ENCODE measurements around the gene SLC13A3. TPM values are rescaled to one million over a fixed set of nuclear protein-coding genes. Genes with fewer than 3 reads are reported as not detected.

The SLC13A3 gene
- total RNA-seq, 1 donor from 2014 or later, result 2.9 TPM

DNA sequence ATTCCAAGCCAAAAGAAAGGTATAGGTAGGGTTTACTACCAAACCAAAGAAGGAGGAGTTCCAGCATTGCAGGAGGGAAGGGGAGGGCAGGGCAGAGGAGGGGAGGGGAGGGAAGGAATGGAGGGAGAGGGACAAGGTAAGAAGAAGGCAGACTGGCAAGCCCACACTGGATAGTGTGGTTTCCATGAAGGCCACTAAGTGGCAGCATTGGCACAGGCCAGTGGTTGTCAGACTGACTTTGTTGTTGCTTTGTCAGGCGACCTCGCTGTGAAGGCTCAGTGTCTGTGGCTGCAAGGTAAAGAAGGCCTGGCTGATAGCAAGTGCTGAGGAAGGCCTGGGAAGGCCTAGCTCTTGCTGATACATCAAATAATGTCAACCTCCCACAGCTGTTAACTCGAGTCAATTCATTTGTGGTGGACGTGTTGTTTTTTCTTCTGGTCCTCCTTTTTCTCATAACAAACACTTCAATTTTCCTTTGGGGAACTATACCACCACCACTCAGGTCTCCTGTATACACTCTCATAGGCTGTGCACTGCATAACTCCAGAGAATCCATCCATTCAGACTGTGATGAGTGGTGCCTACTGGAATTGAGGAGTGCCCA is 130.2 kb downstream of the SLC13A3 start:
- TF ChIP-seq CTCF (IDR thresholded peaks at IDR 0.05; ENCODE audit: unreplicated experiment), result peak; percentile 69
- no peaks in the 10 kb centered on the region for H3K9me3 Mint-ChIP-seq (ENCODE audit: low read depth)
- DNase-seq (ENCODE audit: low spot score, unreplicated experiment), result peak; percentile 22

GRCh38 chr20:46520540-46520939 is 130.7 kb downstream of the SLC13A3 start:
- Mint-ChIP-seq H3K27ac (no peak overlapping the region), H3K36me3 (ENCODE audit: insufficient read depth) (no peaks in the 10 kb centered on the region), H3K27me3 (peaks cover 38% of the 10 kb centered on the region), H3K9me3 (ENCODE audit: low read depth) (no peaks in the 10 kb centered on the region), H3K4me1 (ENCODE audit: low read depth) (no peaks in the 10 kb centered on the region), H3K4me3 (ENCODE audit: low read depth) (no peak overlapping the region)
- no peak for DNase-seq (ENCODE audit: low spot score, unreplicated experiment)
- no peak for TF ChIP-seq CTCF (IDR thresholded peaks at IDR 0.05; ENCODE audit: unreplicated experiment)

More for the DNA sequence above, 130.2 kb downstream of the SLC13A3 start:
- Mint-ChIP-seq H3K36me3 (ENCODE audit: insufficient read depth) (no peaks in the 10 kb centered on the region), H3K4me1 (ENCODE audit: low read depth) (no peaks in the 10 kb centered on the region), H3K27ac (no peak overlapping the region), H3K4me3 (ENCODE audit: low read depth) (no peak overlapping the region), H3K27me3 (peaks cover 35% of the 10 kb centered on the region)

DNA sequence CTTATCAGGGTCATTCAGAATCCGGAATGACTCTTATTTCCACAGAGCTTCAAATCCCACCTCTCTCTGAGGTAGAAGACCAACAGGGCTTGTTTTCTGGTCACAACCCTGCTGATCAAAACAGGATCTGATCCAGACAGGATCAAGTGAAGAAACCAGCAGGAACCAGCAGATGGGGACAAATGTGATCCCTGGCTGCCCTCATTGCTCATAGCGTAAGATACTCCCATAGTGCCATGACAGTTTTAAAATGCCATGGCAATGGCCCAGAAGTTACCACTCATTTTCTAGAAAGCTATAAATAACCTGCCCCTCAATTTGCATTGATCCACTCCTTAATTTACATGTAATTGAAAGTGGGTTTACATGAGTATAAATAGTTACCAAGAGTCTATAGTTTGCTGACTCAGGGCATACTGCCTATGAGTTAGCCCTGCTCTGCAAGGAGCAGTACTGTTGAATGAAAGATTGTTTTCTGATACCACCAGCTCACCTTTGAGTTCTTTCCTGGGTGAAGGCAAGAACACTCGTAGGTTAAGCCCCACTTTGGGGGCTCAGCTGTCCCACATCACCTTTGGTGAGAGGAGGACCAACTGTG is 131.7 kb downstream of the SLC13A3 start:
- DNase-seq (ENCODE audit: low spot score, unreplicated experiment), result no peak
- H3K9me3 Mint-ChIP-seq (ENCODE audit: low read depth), result no peaks in the 10 kb centered on the region
- H3K4me1 Mint-ChIP-seq (ENCODE audit: low read depth), result no peaks in the 10 kb centered on the region
- H3K27ac Mint-ChIP-seq, result no peak overlapping the region
- H3K4me3 Mint-ChIP-seq (ENCODE audit: low read depth), result no peak overlapping the region
- no peak for TF ChIP-seq CTCF (IDR thresholded peaks at IDR 0.05; ENCODE audit: unreplicated experiment)
- H3K27me3 Mint-ChIP-seq, result peaks cover 34% of the 10 kb centered on the region
- no peaks in the 10 kb centered on the region for H3K36me3 Mint-ChIP-seq (ENCODE audit: insufficient read depth)

- DNase-seq (ENCODE audit: low spot score, unreplicated experiment), result peak; percentile 56
- no peak for TF ChIP-seq CTCF (IDR thresholded peaks at IDR 0.05; ENCODE audit: unreplicated experiment)
- H3K27me3 Mint-ChIP-seq, result peaks cover 18% of the 10 kb centered on the region
- H3K9me3 Mint-ChIP-seq (ENCODE audit: low read depth), result peaks cover 21% of the 10 kb centered on the region
- peaks cover 3% of the 10 kb centered on the region for H3K4me1 Mint-ChIP-seq (ENCODE audit: low read depth)
- H3K27ac Mint-ChIP-seq, result peak within 1 kb of the TSS; percentile 96
- peaks cover 37% of the 10 kb centered on the region for H3K36me3 Mint-ChIP-seq (ENCODE audit: insufficient read depth)
- H3K4me3 Mint-ChIP-seq (ENCODE audit: low read depth), result peak within 1 kb of the TSS; percentile 94
Observed at GRCh38 chr20:46512943-46513844, 138.1 kb downstream of the SLC13A3 start, which contains the start of gene ZNF334. ZNF334 (minus strand) TSS chr20:46513559; CDS start chr20:46512102, 1,457 bp downstream.

DNA sequence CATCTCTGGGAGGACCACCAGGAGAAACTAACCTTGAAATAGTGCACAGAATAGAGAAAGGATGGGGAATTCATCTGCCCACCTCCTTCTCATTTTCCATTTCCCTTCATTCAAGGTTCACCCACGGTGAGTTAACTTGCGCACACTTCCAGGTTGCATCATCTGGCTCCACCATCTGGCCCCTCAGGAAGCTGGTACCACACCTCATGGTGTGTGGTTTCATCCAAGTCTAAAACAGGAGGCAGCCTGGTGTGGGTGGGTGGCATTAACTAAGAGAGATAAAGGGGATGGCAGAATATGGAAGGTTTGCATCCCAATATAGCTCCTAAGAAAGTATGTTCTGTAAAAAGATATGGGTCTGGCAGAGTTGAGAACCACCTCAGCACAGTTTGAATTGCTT is 141.7 kb downstream of the SLC13A3 start:
- Mint-ChIP-seq H3K4me1 (ENCODE audit: low read depth) (peaks cover 3% of the 10 kb centered on the region), H3K36me3 (ENCODE audit: insufficient read depth) (peaks cover 64% of the 10 kb centered on the region), H3K27me3 (peaks cover under 1% of the 10 kb centered on the region), H3K27ac (no peak overlapping the region), H3K9me3 (ENCODE audit: low read depth) (peaks cover 43% of the 10 kb centered on the region), H3K4me3 (ENCODE audit: low read depth) (no peak overlapping the region)
- DNase-seq (ENCODE audit: low spot score, unreplicated experiment), result no peak
- no peak for TF ChIP-seq CTCF (IDR thresholded peaks at IDR 0.05; ENCODE audit: unreplicated experiment)

Measured in progenitor cell of endocrine pancreas (in vitro differentiated cells).